Measurements from ENCODE around the gene MRPS34.

- peak; percentile 48 to 80 for TF ChIP-seq POLR2AphosphoS5 (IDR thresholded peaks at IDR 0.05)
- no peak for TF ChIP-seq CTCF (IDR thresholded peaks at IDR 0.05)
Observed at GRCh38 chr16:1770328-1771187, 2.4 kb downstream of the MRPS34 start.
